Measurements from ENCODE around the gene TNFAIP6. TPM values are rescaled to one million over a fixed set of nuclear protein-coding genes. Genes with fewer than 3 reads are reported as not detected.
A peak's percentile ranks its signal among the peaks of the same experiment; 100 is the strongest.

The TNFAIP6 gene
- total RNA-seq, 2 experiments from 2014 or later, result not detected

DNA sequence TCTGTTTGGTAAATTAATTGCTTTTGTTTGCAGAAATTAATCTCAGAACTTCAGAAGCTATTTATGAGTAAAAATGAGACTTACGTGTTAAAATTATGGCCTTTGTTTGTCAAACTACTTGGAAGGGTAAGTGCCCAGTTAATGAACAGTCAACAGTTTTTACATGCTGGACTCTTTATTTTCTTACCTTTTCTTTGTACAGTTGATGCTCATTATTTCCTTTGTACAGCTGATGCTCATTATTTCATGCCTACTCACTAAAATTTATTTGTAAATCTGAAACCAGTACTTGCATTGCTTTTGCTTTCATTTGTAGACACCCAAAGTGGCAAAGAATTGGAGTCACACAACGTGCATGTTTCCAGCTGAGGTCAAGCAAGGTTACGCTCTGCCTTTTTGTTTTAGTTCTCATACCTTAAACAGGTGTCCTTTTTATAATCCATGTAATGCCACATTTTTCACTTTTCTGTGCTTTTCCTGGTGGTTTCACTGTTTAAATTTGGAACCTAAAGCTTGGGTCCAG lies 65.6 kb downstream of the TNFAIP6 start:
- BruUV-seq (replicated peaks), result no TSS peak

DNA sequence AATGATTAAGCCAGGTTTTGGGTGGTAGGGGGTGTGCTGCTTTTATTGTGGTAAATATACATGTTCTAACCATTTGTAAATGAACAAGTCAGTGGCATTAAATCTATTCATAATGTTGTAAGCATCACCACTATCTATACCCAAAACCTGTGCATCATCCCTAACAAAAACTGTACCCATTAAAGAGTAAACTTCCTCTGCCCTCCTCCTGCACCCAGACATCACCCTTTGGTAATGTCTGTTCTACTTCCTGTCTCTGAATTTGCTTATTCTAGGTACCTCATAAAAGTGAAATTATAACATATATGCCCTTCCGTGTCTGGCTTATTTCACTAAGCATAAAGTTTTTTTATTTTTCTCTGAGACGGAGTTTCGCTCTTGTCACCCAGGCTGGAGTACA lies 66.4 kb downstream of the TNFAIP6 start:
- no peak overlapping the region for H3K27ac ChIP-seq (ENCODE audit: low read depth, low read length, poor library complexity, severe bottlenecking)

More for the DNA sequence above, 65.6 kb downstream of the TNFAIP6 start:
- Histone ChIP-seq H3K36me3 (ENCODE audit: insufficient read depth, low read length) (peaks cover 99% of the 10 kb centered on the region), H4K20me1 (ENCODE audit: insufficient read depth, low read length) (peaks cover 13% of the 10 kb centered on the region), H3K9me2 (ENCODE audit: insufficient read depth, low read length) (no peaks in the 10 kb centered on the region), H3K27ac (ENCODE audit: low read depth, low read length, poor library complexity, severe bottlenecking) (no peak overlapping the region), H3K9me3 (ENCODE audit: low read length) (no peaks in the 10 kb centered on the region), H3K4me3 (ENCODE audit: low read depth, low read length, poor library complexity, severe bottlenecking) (no peak overlapping the region), H3K79me2 (ENCODE audit: insufficient read depth, low read depth, low read length) (peaks cover 30% of the 10 kb centered on the region; the same call in 1 of the 2 replicates), H3K4me2 (ENCODE audit: low read length) (0 out of 2 replicates have a peak overlapping the region, but pooled peaks have one; percentile 0), H3K4me1 (ENCODE audit: insufficient read depth, low read length, poor library complexity, severe bottlenecking) (no peaks in the 10 kb centered on the region), H2AFZ (ENCODE audit: low read length) (no peak overlapping the region)
- intact Hi-C loops (cut with micrococcal nuclease; ENCODE audit: unreplicated experiment), result loop anchor here (5.0 kb wide), 1 partner anchor 44 kb away; no protein-coding TSS in a partner anchor
- DNase-seq (ENCODE audit: low spot score), result no peak
- TF ChIP-seq, protein P1, sequence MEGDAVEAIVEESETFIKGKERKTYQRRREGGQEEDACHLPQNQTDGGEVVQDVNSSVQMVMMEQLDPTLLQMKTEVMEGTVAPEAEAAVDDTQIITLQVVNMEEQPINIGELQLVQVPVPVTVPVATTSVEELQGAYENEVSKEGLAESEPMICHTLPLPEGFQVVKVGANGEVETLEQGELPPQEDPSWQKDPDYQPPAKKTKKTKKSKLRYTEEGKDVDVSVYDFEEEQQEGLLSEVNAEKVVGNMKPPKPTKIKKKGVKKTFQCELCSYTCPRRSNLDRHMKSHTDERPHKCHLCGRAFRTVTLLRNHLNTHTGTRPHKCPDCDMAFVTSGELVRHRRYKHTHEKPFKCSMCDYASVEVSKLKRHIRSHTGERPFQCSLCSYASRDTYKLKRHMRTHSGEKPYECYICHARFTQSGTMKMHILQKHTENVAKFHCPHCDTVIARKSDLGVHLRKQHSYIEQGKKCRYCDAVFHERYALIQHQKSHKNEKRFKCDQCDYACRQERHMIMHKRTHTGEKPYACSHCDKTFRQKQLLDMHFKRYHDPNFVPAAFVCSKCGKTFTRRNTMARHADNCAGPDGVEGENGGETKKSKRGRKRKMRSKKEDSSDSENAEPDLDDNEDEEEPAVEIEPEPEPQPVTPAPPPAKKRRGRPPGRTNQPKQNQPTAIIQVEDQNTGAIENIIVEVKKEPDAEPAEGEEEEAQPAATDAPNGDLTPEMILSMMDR (conservative IDR thresholded peaks at IDR 0.05; ENCODE audit: low read length), result no peak
- TF ChIP-seq EZH2phosphoT487 (IDR thresholded peaks at IDR 0.05; ENCODE audit: borderline replicate concordance, low read depth, low read length), result no peak
- ChIA-PET POLR2A (interaction anchor here (1.2 kb wide), 1 partner anchor 18 kb away, joined by 3 read pairs; no protein-coding TSS in a partner anchor), CTCF (ENCODE audit: unreplicated experiment) (no interaction called here)

More for the DNA sequence above, 66.4 kb downstream of the TNFAIP6 start:
- H2AFZ ChIP-seq (ENCODE audit: low read length), result no peak overlapping the region
- H3K4me3 ChIP-seq (ENCODE audit: low read depth, low read length, poor library complexity, severe bottlenecking), result no peak overlapping the region
- DNase-seq (ENCODE audit: low spot score), result no peak
- H3K4me2 ChIP-seq (ENCODE audit: low read length), result 0 out of 2 replicates have a peak overlapping the region, but pooled peaks have one; percentile 0
- H3K4me1 ChIP-seq (ENCODE audit: insufficient read depth, low read length, poor library complexity, severe bottlenecking), result no peaks in the 10 kb centered on the region
- intact Hi-C loops (cut with micrococcal nuclease; ENCODE audit: unreplicated experiment), result loop anchor here (5.0 kb wide), 1 partner anchor 44 kb away; no protein-coding TSS in a partner anchor
- TSS peak; percentile 16 for BruUV-seq (replicated peaks)
- ChIA-PET CTCF (ENCODE audit: unreplicated experiment) (no interaction called here), POLR2A (interaction anchor here (1.2 kb wide), 1 partner anchor 18 kb away, joined by 3 read pairs; no protein-coding TSS in a partner anchor)
- TF ChIP-seq, protein P1 (conservative IDR thresholded peaks at IDR 0.05; ENCODE audit: low read length), result no peak
- no peak for TF ChIP-seq EZH2phosphoT487 (IDR thresholded peaks at IDR 0.05; ENCODE audit: borderline replicate concordance, low read depth, low read length)
- H3K9me3 ChIP-seq (ENCODE audit: low read length), result no peaks in the 10 kb centered on the region
- peaks cover 13% of the 10 kb centered on the region for H4K20me1 ChIP-seq (ENCODE audit: insufficient read depth, low read length)
- no peaks in the 10 kb centered on the region for H3K9me2 ChIP-seq (ENCODE audit: insufficient read depth, low read length)
- H3K36me3 ChIP-seq (ENCODE audit: insufficient read depth, low read length), result peaks cover 98% of the 10 kb centered on the region
- peaks cover 33% of the 10 kb centered on the region; the same call in 1 of the 2 replicates for H3K79me2 ChIP-seq (ENCODE audit: insufficient read depth, low read depth, low read length)

Small RNA genes lying within 50 kb of the gene (microRNA-seq; reads per million reads assigned to microRNA genes)
- not detected for gene MIR4773-1 (ENCODE audit: borderline replicate concordance)
- gene MIR4773-2 (ENCODE audit: borderline replicate concordance), result not detected

Small RNA genes lying within 50 kb of the gene (small RNA-seq; reads per million reads assigned to genes)
- gene MIR4773-1, result not detected
- gene RN7SL124P, result not detected

Other genes starting within 250 kb of the TNFAIP6 start
- 0.25 and 0.49 TPM in 2 replicates for gene RBM43, start 95.7 kb upstream of the TNFAIP6 start, total RNA-seq (2014; rRNA removed; shearing (Covaris generic))
- 0.83 and 0.91 TPM in 2 replicates for gene RBM43, start 95.7 kb upstream of the TNFAIP6 start, total RNA-seq (2022)
- 13.0 and 16.3 TPM in 2 replicates for gene NMI, start 67.9 kb upstream of the TNFAIP6 start, total RNA-seq (2014; rRNA removed; shearing (Covaris generic))
- 5.4 and 6.0 TPM in 2 replicates for gene NMI, start 67.9 kb upstream of the TNFAIP6 start, total RNA-seq (2022)
- gene RIF1, start 52.3 kb downstream of the TNFAIP6 start, total RNA-seq (2014; rRNA removed; shearing (Covaris generic)), result 45.3 and 52.4 TPM in 2 replicates
- 69.4 and 71.4 TPM in 2 replicates for gene RIF1, start 52.3 kb downstream of the TNFAIP6 start, total RNA-seq (2022)

All from OCI-LY7 (cell line).